HL-60 (cell line): ENCODE measurements around the gene HNRNPAB.

ENCODE experiments used
- DNase-seq, 2 experiments: peaks; one replicate each; pipeline ENCODE4 v3.0.0-alpha.2; 2010 to 2020; ENCODE audit warnings: low read depth in 1 of 2, low spot score in 1 of 2
- H3K27ac ChIP-seq: fragments of 250-450 bp; sonication (Bioruptor Pico); replicated peaks from 2 replicates; pipeline ENCODE4 v1.5.1; 2020; ENCODE audit warnings: mild to moderate bottlenecking, moderate library complexity
- H3K27me3 ChIP-seq: fragments of 250-450 bp; sonication (Bioruptor Pico); 2 replicates; pipeline ENCODE4 v1.5.1; 2021; ENCODE audit warnings: mild to moderate bottlenecking, moderate library complexity; ENCODE audit not compliant: insufficient read depth, poor library complexity, severe bottlenecking
- H3K4me3 ChIP-seq: replicated peaks from 2 replicates; pipeline ENCODE4 v1.5.1; 2011; ENCODE audit warnings: mild to moderate bottlenecking, control low read depth, low read length; ENCODE audit not compliant: insufficient read depth
- CTCF ChIP-seq: IDR thresholded peaks from one replicate; pipeline ENCODE4 v1.5.1; 2011; ENCODE audit warnings: low read length, control low read depth, inconsistent platforms; ENCODE audit not compliant: insufficient read depth
- GABPA ChIP-seq: IDR thresholded peaks from 2 replicates; pipeline ENCODE4 v1.6.1; 2012; ENCODE audit warnings: low read depth
- POLR2AphosphoS5 ChIP-seq: IDR thresholded peaks from 2 replicates; pipeline ENCODE4 v1.6.1; 2012; ENCODE audit warnings: low read depth
- REST ChIP-seq: IDR thresholded peaks from 2 replicates; pipeline ENCODE4 v1.6.1; 2012; ENCODE audit warnings: low read depth; ENCODE audit not compliant: insufficient replicate concordance
- SPI1 ChIP-seq: IDR thresholded peaks from 2 replicates; pipeline ENCODE4 v1.6.1; 2012; ENCODE audit warnings: low read depth, mild to moderate bottlenecking, borderline replicate concordance

HNRNPAB gene

GRCh38 chr5:178191661-178192060 lies 12.7 kb upstream of the HNRNPAB start:
- Histone ChIP-seq H3K4me3 (no peak overlapping the region), H3K27ac (no peak overlapping the region), H3K27me3 (no peaks in the 10 kb centered on the region)
- no peak for DNase-seq
- TF ChIP-seq CTCF (no peak), GABPA (no peak), REST (no peak), POLR2AphosphoS5 (no peak), SPI1 (no peak)

- Histone ChIP-seq H3K27me3 (no peaks in the 10 kb centered on the region), H3K4me3 (no peak overlapping the region), H3K27ac (no peak overlapping the region)
- no peak for TF ChIP-seq POLR2AphosphoS5
- TF ChIP-seq CTCF: no peak
- no peak for TF ChIP-seq SPI1
- no peak for TF ChIP-seq GABPA
- no peak for TF ChIP-seq REST
- no peak for DNase-seq
Observed at GRCh38 chr5:178192244-178192643, 12.1 kb upstream of the HNRNPAB start.

GRCh38 chr5:178192787-178193186 lies 11.5 kb upstream of the HNRNPAB start:
- no peak for TF ChIP-seq POLR2AphosphoS5
- TF ChIP-seq REST: no peak
- TF ChIP-seq CTCF: no peak
- TF ChIP-seq SPI1: no peak
- TF ChIP-seq GABPA: no peak
- no peaks in the 10 kb centered on the region for H3K27me3 ChIP-seq
- no peak for DNase-seq
- H3K27ac ChIP-seq: no peak overlapping the region
- no peak overlapping the region for H3K4me3 ChIP-seq
